Activated B cell treated with CpG ODN at 0.5 μM for 24 hours (primary cell): Measurements from ENCODE around the gene SLC25A1. TPM values are rescaled to one million over a fixed set of nuclear protein-coding genes. Genes with fewer than 3 reads are reported as not detected.

Experiments
- ATAC-seq: fragments of 200-7000 bp; cut with Tn5 transposase; one replicate; pipeline ENCODE4 v1.10.0; 2021; ENCODE audit warnings: low read depth, mild to moderate bottlenecking, moderate library complexity
- CTCF ChIA-PET: fragments of 350-600 bp; sonication (Branson Sonifier 250); formaldehyde crosslinking; loops from one replicate; lab custom pipeline; 2021; ENCODE audit warnings: antibody characterized with exemption; lab: Charles Lee
- POLR2A ChIA-PET: fragments of 350-600 bp; sonication (Branson Sonifier 250); formaldehyde crosslinking; loops from one replicate; lab custom pipeline; 2021; ENCODE audit warnings: antibody characterized with exemption; lab: Charles Lee
- DNase-seq: peaks from one replicate; pipeline ENCODE4 v3.0.0; 2022
- H3K27ac Mint-ChIP-seq: one replicate; pipeline ENCODE4 v1.8.0; 2020; ENCODE audit warnings: mixed read lengths
- H3K27me3 Mint-ChIP-seq: one replicate; pipeline ENCODE4 v1.8.0; 2021; ENCODE audit warnings: mixed read lengths
- H3K36me3 Mint-ChIP-seq: one replicate; pipeline ENCODE4 v1.8.0; 2021; ENCODE audit warnings: low read depth, mixed read lengths
- H3K4me1 Mint-ChIP-seq: one replicate; pipeline ENCODE4 v1.8.0; 2021; ENCODE audit warnings: mixed read lengths
- H3K4me3 Mint-ChIP-seq: one replicate; pipeline ENCODE4 v1.8.0; 2020; ENCODE audit warnings: mild to moderate bottlenecking, mixed read lengths
- H3K9me3 Mint-ChIP-seq: one replicate; pipeline ENCODE4 v1.8.0; 2020; ENCODE audit warnings: mixed read lengths
- CTCF ChIP-seq: fragments of 200-600 bp; IDR thresholded peaks from one replicate; pipeline ENCODE4 v1.8.0; 2022; ENCODE audit warnings: antibody characterized with exemption, mild to moderate bottlenecking
- intact Hi-C: fragments of 100-400 bp; cut with micrococcal nuclease; formaldehyde crosslinking; loops from one replicate; pipeline ENCODE4 v1.15.1; 2024
- total RNA-seq: library from RNA; stranded (reverse); gene quantifications from 2 replicates; pipeline ENCODE4 v1.2.3, GENCODE V29; 2022

Gene SLC25A1
- total RNA-seq, 1 donor from 2014 or later: 44.2 TPM

DNA sequence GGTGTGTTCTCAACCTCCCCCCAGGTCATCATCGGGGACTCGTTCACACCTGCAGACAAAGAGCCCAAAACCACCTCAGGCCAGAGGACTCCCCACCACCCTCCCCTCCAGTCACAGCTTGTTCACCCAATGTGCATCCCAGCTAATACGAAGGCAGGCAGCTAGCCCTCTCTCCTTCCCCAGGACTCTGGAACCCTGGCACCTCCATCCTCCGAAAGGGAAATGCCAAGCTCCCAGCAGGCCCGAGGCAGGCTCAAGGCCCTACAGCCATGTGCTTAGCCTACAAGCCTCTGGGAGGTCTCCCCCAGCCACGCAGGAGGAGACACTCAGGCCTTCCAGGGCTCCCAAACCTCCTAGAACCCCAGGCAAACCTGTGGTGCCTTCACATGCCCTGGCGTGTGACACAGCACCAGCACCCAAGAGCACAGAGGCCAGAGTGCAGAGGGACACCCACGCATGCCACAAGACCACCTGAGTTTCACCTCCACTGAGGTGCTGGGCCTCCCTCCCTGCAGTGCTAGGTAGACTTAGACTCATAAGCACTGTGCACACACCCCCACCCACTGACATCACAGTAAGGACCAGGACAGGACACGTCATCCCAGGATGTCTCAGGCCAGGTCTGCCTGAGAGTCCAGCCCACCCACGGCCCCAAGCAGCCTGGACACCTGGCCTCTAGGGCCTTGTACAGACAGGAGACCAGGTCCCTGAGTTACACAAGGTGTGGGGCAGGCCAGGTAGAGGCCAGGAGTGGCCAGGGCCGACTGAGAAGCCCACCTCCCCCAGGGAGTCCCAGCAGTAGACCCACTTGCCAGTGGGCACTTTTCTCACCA, 40.9 kb downstream of the SLC25A1 start:
- H3K9me3 Mint-ChIP-seq: no peaks in the 10 kb centered on the region
- no peak overlapping the region for H3K4me3 Mint-ChIP-seq
- TF ChIP-seq CTCF: no peak
- no peak for DNase-seq
- H3K27me3 Mint-ChIP-seq: no peaks in the 10 kb centered on the region
- POLR2A ChIA-PET: interaction anchor here (1.0 kb wide), 1 partner anchor 15 kb away, joined by 3 read pairs; the partner anchor contains the start of gene DGCR2
- intact Hi-C loops: no loop called here
- peaks cover 87% of the 10 kb centered on the region for H3K36me3 Mint-ChIP-seq
- ATAC-seq: no peak
- CTCF ChIA-PET: no interaction called here
- H3K27ac Mint-ChIP-seq: no peak overlapping the region
- H3K4me1 Mint-ChIP-seq: peaks cover under 1% of the 10 kb centered on the region

DNA sequence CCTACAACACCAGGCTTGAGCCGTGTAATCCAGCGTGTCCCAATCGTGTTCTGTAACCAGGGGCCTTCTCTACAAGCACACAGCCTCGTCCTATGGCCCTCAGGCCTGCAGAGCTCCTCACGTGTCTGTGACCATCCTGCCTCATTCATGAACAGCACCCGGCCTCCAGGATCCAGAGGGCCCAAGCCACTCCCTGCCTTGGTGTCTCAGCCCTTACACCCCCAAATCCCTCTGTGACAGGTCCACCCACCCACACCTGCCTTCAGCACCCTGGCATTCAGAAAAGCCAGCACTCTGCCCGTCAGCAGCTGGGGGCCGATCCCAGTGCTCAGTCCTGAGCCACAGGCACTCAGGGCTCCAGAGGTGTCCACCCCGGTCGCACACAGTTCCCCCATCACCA, 41.6 kb downstream of the SLC25A1 start:
- DNase-seq (no peak), ATAC-seq (no peak)
- no peak for TF ChIP-seq CTCF
- Mint-ChIP-seq H3K27ac (no peak overlapping the region), H3K4me1 (no peaks in the 10 kb centered on the region), H3K27me3 (no peaks in the 10 kb centered on the region), H3K9me3 (no peaks in the 10 kb centered on the region), H3K4me3 (no peak overlapping the region), H3K36me3 (peaks cover 87% of the 10 kb centered on the region)
- CTCF ChIA-PET: no interaction called here
- POLR2A ChIA-PET: interaction anchor here (1.0 kb wide), 1 partner anchor 15 kb away, joined by 3 read pairs; the partner anchor contains the start of gene DGCR2
- intact Hi-C loops: no loop called here

DNA sequence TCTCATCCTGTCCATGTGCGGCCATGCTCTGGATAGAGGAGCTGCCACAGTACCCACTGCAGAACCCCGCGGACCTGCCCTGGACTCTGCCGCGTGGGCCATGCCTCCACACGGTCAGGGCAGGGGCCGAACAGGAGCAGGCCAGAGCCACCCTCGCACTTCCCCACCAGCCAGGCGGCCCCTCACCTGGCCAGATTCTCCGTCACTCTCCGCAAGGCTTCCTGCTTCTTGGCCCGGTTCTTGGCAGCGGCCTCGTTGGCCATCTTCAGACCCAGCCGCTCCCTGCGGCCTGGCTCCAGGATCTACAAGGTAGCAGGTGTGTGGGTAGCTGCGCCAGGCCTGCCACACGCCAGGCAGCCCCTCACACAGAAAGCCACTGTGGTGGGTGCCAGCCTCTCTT, 43.7 kb downstream of the SLC25A1 start:
- DNase-seq (no peak), ATAC-seq (no peak)
- Mint-ChIP-seq H3K36me3 (peaks cover 77% of the 10 kb centered on the region), H3K27ac (no peak overlapping the region), H3K4me1 (no peaks in the 10 kb centered on the region), H3K27me3 (no peaks in the 10 kb centered on the region), H3K4me3 (no peak overlapping the region), H3K9me3 (no peaks in the 10 kb centered on the region)
- CTCF ChIA-PET: no interaction called here
- intact Hi-C loops: no loop called here
- TF ChIP-seq CTCF: no peak
- POLR2A ChIA-PET: no interaction called here

DNA sequence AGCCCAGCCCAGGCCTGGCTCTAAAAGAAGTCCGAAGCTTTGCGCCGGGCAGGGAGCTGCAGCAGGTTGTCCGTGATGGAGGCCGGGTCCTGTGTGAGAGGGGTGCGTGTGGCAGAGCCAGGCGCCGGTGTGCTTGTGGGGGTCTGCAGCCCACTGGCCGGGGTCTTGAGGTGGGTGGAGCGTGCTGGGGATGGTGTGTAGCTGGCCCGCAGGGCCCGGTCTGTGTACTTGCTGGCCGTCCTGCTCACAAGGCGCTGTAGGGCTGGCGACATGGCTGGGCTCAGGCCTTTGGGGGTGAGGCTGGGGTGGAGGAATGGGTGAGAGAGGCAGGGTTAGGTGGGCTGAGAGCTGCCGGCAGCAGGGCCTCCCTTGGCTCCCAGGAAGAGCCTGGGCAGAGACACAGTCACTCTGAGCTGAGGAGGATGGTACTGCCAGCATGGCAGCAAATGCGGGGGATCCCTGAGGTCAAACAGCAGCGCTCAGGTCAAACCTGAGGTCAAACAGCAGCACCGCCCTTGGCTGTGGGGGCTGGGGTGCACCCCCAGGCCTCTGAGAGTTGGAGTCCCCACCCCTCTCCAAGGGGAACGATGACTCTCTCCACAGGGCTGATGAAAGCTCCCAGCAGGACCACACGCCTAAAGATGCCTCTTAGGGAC, 44.2 kb downstream of the SLC25A1 start:
- H3K27ac Mint-ChIP-seq: no peak overlapping the region
- ChIA-PET CTCF (no interaction called here), POLR2A (no interaction called here)
- TF ChIP-seq CTCF: no peak
- intact Hi-C loops: no loop called here
- no peak overlapping the region for H3K4me3 Mint-ChIP-seq
- DNase-seq (no peak), ATAC-seq (no peak)
- H3K36me3 Mint-ChIP-seq: peaks cover 71% of the 10 kb centered on the region
- no peaks in the 10 kb centered on the region for H3K9me3 Mint-ChIP-seq
- H3K4me1 Mint-ChIP-seq: no peaks in the 10 kb centered on the region
- no peaks in the 10 kb centered on the region for H3K27me3 Mint-ChIP-seq

- ChIA-PET CTCF (no interaction called here), POLR2A (no interaction called here)
- no peak for ATAC-seq
- H3K27ac Mint-ChIP-seq: no peak overlapping the region
- H3K9me3 Mint-ChIP-seq: no peaks in the 10 kb centered on the region
- intact Hi-C loops: no loop called here
- no peaks in the 10 kb centered on the region for H3K27me3 Mint-ChIP-seq
- TF ChIP-seq CTCF: no peak
- H3K36me3 Mint-ChIP-seq: peaks cover 64% of the 10 kb centered on the region
- no peak for DNase-seq
- H3K4me3 Mint-ChIP-seq: no peak overlapping the region
- no peaks in the 10 kb centered on the region for H3K4me1 Mint-ChIP-seq
Measured at GRCh38 chr22:19133561-19133960, 45.0 kb downstream of the SLC25A1 start.
